HepG2 (cell line): ENCODE data around the gene HRG. TPM values are rescaled to one million over a fixed set of nuclear protein-coding genes. Genes with fewer than 3 reads are reported as not detected.
"Not testable (repeated sequence)": the region's sequence is repeated elsewhere in the genome, so short reads cannot be mapped to it uniquely, and the experiment has no call there.

Experiments
- ATAC-seq: fragments of 200-7000 bp; cut with Tn5 transposase; 3 replicates; pipeline ENCODE4 v1.9.1; 2020; ENCODE audit warnings: mild to moderate bottlenecking, moderate library complexity
- BruUV-seq: library from RNA; stranded (reverse); fragments of 400-500 nt; replicated peaks from 2 replicates; lab custom pipeline; 2021; lab: Mats Ljungman, UMichigan
- CTCF ChIA-PET: fragments of 300-600 bp; formaldehyde crosslinking; extraction: SDS; loops from one replicate; lab custom pipeline; 2021; ENCODE audit warnings: low total read pairs, inconsistent platforms, low intra/inter-chr PET ratio; lab: Yijun Ruan, JAX
- POLR2A ChIA-PET: fragments of 350-600 bp; sonication (Branson Sonifier 250); formaldehyde crosslinking; loops from one replicate; lab custom pipeline; 2020; ENCODE audit warnings: antibody characterized with exemption, inconsistent platforms; lab: Yijun Ruan, JAX
- DNase-seq: peaks from one replicate; pipeline ENCODE4 v3.0.0-alpha.2; 2015; ENCODE audit warnings: low spot score
- FAIRE-seq: peaks from 3 replicates; lab custom pipeline; 2011; peaks lifted over from hg19 to GRCh38; lab: Jason Lieb, UNC
- H2AFZ ChIP-seq: one replicate; pipeline ENCODE4 v1.6.1; 2011; ENCODE audit warnings: low read length, inconsistent platforms
- H3K27ac ChIP-seq: fragments of 300-600 bp; 3 replicates; pipeline ENCODE4 v1.8.0; 2011; ENCODE audit warnings: mixed run types, mild to moderate bottlenecking, mixed read lengths, low read length, inconsistent platforms; ENCODE audit not compliant: insufficient read depth; ENCODE audit errors: extremely low read length
- H3K27me3 ChIP-seq, 2 experiments: fragments of 200-600 bp in 1 of 2; 2 replicates in 1 of 2; 3 replicates in 1 of 2; pipeline versions ENCODE4 v1.6.0 to v1.8.0; 2011; ENCODE audit warnings: low read length in 2 of 2, mild to moderate bottlenecking in 2 of 2, moderate library complexity in 2 of 2, inconsistent platforms in 1 of 2; ENCODE audit not compliant: insufficient read depth in 2 of 2, control insufficient read depth in 1 of 2
- H3K36me3 ChIP-seq, 2 experiments: fragments of 200-600 bp in 1 of 2; replicated peaks in 1 of 2; 2 replicates in 1 of 2; 3 replicates in 1 of 2; pipeline versions ENCODE4 v1.5.1 to v1.8.0; 2011; ENCODE audit warnings: low read length in 2 of 2, inconsistent platforms in 1 of 2; ENCODE audit not compliant: insufficient read depth in 2 of 2, control insufficient read depth in 1 of 2
- H3K4me1 ChIP-seq: 2 replicates; pipeline ENCODE4 v1.5.1; 2012; ENCODE audit warnings: low read length, inconsistent platforms; ENCODE audit not compliant: insufficient read depth
- H3K4me2 ChIP-seq: 2 replicates; pipeline ENCODE4 v1.6.0; 2011; ENCODE audit warnings: low read depth, low read length, inconsistent platforms
- H3K4me3 ChIP-seq, 3 experiments: fragments of 200-600 bp in 1 of 3; sonication (generic), shearing (Covaris generic) in 1 of 3; replicated peaks in 1 of 3; 2 replicates each; pipeline ENCODE4 v1.5.1; 2011 to 2016; ENCODE audit warnings: low read length in 3 of 3, inconsistent platforms in 2 of 3, low read depth in 2 of 3, mild to moderate bottlenecking in 2 of 3, control low read depth in 1 of 3, mixed read lengths in 1 of 3; ENCODE audit not compliant: insufficient read depth in 1 of 3
- H3K79me2 ChIP-seq: one replicate; pipeline ENCODE4 v1.6.1; 2011; ENCODE audit warnings: low read length, inconsistent platforms; ENCODE audit not compliant: insufficient read depth
- H3K9ac ChIP-seq: 2 replicates; pipeline ENCODE4 v1.6.0; 2011; ENCODE audit warnings: mild to moderate bottlenecking, low read depth, low read length, inconsistent platforms; ENCODE audit not compliant: insufficient read depth
- H3K9me3 ChIP-seq: 2 replicates; pipeline ENCODE4 v1.5.1; 2012; ENCODE audit warnings: mild to moderate bottlenecking, low read length
- H4K20me1 ChIP-seq: 2 replicates; pipeline ENCODE4 v1.6.0; 2011; ENCODE audit warnings: inconsistent platforms, mild to moderate bottlenecking, low read length, moderate library complexity; ENCODE audit not compliant: insufficient read depth
- FOXP1 ChIP-seq, 2 experiments: fragments of 450-650 bp in 1 of 2; IDR thresholded peaks; 2 replicates each; pipeline ENCODE4 v1.6.1; 2017 to 2018; ENCODE audit warnings: antibody characterized with exemption in 1 of 2
- NFE2L2 ChIP-seq: fragments of 150-350 bp; IDR thresholded peaks from 2 replicates; pipeline ENCODE4 v1.6.1; 2014; ENCODE audit warnings: low read length
- SIX4 ChIP-seq: sonication (generic); formaldehyde crosslinking; IDR thresholded peaks from 2 replicates; pipeline ENCODE4 v1.4.0; 2020; ENCODE audit warnings: missing genetic modification reagents
- SP5 ChIP-seq: IDR thresholded peaks from 2 replicates; pipeline ENCODE4 v1.6.1; 2016; ENCODE audit warnings: low read depth, borderline replicate concordance
- ZNF772 ChIP-seq: sonication (generic); formaldehyde crosslinking; IDR thresholded peaks from 2 replicates; pipeline ENCODE4 v1.5.0; 2020; ENCODE audit warnings: mild to moderate bottlenecking, missing genetic modification reagents
- WGBS: methylation state at CpG from one replicate; pipeline ENCODE4 v1.1.6; 2017; ENCODE audit warnings: low lambda C conversion rate; 5-methylcytosine and 5-hydroxymethylcytosine counted together
- in situ Hi-C: cut with HindIII; loops from 2 replicates; pipeline ENCODE4 v1.10.0; 2017; ENCODE audit warnings: low pct_unique_long_range_greater_than_20kb; ENCODE audit not compliant: extremely low pct_ligation_motif_present
- intact Hi-C: fragments of 100-400 bp; cut with micrococcal nuclease; formaldehyde crosslinking; loops from one replicate; pipeline ENCODE4 v1.10.0; 2022; ENCODE audit not compliant: unreplicated experiment
- polyA plus RNA-seq, 8 experiments: library from polyadenylated mRNA; depleted of rRNA in 3 of 8; stranded (reverse) in 7 of 8; unstranded in 1 of 8; fragments of >200 nt; fragmentation: Illumina TruSeq in 4 of 8; extraction: Trizol in 4 of 8; gene quantifications; 2 replicates each; pipeline versions ENCODE4 v1.2.1 to v1.2.3, GENCODE V29; 2011 to 2016; ENCODE audit warnings: low read depth in 4 of 8, missing spikeins in 1 of 8, mixed read lengths in 1 of 8; ENCODE audit not compliant: insufficient read depth in 1 of 8
- total RNA-seq, 5 experiments: library from RNA; depleted of rRNA; stranded (reverse); fragments of >200 nt; fragmentation: Illumina TruSeq; extraction: Trizol; gene quantifications; 2 replicates each; pipeline ENCODE4 v1.2.3, GENCODE V29; 2016; ENCODE audit warnings: low read depth in 1 of 5
- TF ChIP-seq, protein P1 (sequence below): IDR thresholded peaks from 2 replicates; pipeline ENCODE4 v1.6.1; 2016; ENCODE audit warnings: control low read depth
- TF ChIP-seq, protein P2 (sequence below): IDR thresholded peaks from 2 replicates; pipeline ENCODE4 v1.6.1; 2016
- TF ChIP-seq, protein P3 (sequence below): sonication (generic); formaldehyde crosslinking; IDR thresholded peaks from 2 replicates; pipeline ENCODE4 v1.8.0; 2022; ENCODE audit warnings: mild to moderate bottlenecking, missing genetic modification reagents, borderline replicate concordance

HRG gene
- total and polyA plus RNA-seq, 2 of the 13 experiments (the other 11 are each of a cell fraction or from before 2014, with no cell fraction given) = 0.09 to 0.11 TPM

DNA sequence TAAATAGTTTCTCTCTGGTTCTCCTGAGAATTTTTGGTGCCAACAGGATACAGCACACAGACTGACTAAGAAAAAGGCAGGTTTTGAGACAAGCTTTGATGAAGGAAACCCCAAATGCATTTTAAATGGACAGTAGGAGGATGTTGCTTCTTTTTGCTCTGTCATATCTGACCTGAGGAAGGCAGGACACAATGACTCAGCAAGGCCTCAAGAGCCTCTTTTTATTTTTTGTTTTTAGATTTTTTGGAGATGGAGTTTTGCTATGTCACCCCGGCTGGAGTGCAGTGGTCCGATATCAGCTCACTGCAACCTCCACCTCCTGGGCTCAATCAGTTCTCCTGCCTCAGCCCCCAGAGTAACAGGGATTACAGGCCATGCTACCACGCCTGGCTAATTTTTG lies 34.5 kb downstream of the HRG start:
- Histone ChIP-seq H3K36me3 (no peaks in the 10 kb centered on the region), H3K27ac (no peak overlapping the region), H3K4me1 (no peaks in the 10 kb centered on the region), H3K9ac (no peak overlapping the region), H4K20me1 (no peaks in the 10 kb centered on the region), H3K4me2 (no peak overlapping the region), H3K9me3 (no peaks in the 10 kb centered on the region), H3K27me3 (peaks cover 0 to 3% of the 10 kb centered on the region in 2 experiments; a peak in 3 of 5 replicates), H3K4me3 (no peak overlapping the region), H3K79me2 (no peaks in the 10 kb centered on the region), H2AFZ (no peak overlapping the region)
- FAIRE-seq (no peak), DNase-seq (no peak), ATAC-seq (no peak)
- POLR2A ChIA-PET = no interaction called here
- CTCF ChIA-PET = no interaction called here
- intact Hi-C loops = no loop called here
- TF ChIP-seq, protein P1, sequence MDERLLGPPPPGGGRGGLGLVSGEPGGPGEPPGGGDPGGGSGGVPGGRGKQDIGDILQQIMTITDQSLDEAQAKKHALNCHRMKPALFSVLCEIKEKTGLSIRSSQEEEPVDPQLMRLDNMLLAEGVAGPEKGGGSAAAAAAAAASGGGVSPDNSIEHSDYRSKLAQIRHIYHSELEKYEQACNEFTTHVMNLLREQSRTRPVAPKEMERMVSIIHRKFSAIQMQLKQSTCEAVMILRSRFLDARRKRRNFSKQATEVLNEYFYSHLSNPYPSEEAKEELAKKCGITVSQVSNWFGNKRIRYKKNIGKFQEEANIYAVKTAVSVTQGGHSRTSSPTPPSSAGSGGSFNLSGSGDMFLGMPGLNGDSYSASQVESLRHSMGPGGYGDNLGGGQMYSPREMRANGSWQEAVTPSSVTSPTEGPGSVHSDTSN = no peak
- TF ChIP-seq SP5 (CRISPR knock-in tag) = no peak
- no peak for TF ChIP-seq ZNF772 (CRISPR knock-in tag)
- TF ChIP-seq, protein P2, sequence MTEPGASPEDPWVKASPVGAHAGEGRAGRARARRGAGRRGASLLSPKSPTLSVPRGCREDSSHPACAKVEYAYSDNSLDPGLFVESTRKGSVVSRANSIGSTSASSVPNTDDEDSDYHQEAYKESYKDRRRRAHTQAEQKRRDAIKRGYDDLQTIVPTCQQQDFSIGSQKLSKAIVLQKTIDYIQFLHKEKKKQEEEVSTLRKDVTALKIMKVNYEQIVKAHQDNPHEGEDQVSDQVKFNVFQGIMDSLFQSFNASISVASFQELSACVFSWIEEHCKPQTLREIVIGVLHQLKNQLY (CRISPR knock-in tag) = no peak
- TF ChIP-seq, protein P3, sequence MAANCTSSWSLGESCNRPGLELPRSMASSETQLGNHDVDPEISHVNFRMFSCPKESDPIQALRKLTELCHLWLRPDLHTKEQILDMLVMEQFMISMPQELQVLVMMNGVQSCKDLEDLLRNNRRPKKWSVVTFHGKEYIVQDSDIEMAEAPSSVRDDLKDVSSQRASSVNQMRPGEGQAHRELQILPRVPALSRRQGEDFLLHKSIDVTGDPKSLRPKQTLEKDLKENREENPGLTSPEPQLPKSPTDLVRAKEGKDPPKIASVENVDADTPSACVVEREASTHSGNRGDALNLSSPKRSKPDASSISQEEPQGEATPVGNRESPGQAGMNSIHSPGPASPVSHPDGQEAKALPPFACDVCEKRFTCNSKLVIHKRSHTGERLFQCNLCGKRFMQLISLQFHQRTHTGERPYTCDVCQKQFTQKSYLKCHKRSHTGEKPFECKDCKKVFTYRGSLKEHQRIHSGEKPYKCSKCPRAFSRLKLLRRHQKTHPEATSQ (CRISPR knock-in tag) = no peak
- peak; percentile 34; the same call in 1 of the 2 replicates for TF ChIP-seq NFE2L2
- no peak for TF ChIP-seq SIX4 (CRISPR knock-in tag)
- TF ChIP-seq FOXP1 (IDR thresholded peaks at IDR 0.05) = no peak
- TF ChIP-seq FOXP1 (CRISPR knock-in tag; IDR thresholded peaks at IDR 0.05) = no peak
- in situ Hi-C loops = no loop called here
- no TSS peak for BruUV-seq
- WGBS = 88% methylated on average over 3 of the region's 3 CpGs

GRCh38 chr3:186702451-186702850 lies 36.6 kb downstream of the HRG start:
- H2AFZ ChIP-seq, CTCF ChIA-PET, H3K9ac ChIP-seq, H3K4me2 ChIP-seq, POLR2A ChIA-PET, intact Hi-C loops, H3K36me3 ChIP-seq, FAIRE-seq, BruUV-seq, H3K4me1 ChIP-seq, H3K9me3 ChIP-seq, in situ Hi-C loops, H4K20me1 ChIP-seq, ATAC-seq, H3K27me3 ChIP-seq, DNase-seq, H3K79me2 ChIP-seq, H3K27ac ChIP-seq, H3K4me3 ChIP-seq: not testable (repeated sequence)
